NCI-H128 (cell line): ENCODE measurements around the gene NRL.

Experiments
- DNase-seq: peaks from one replicate; lab custom pipeline; 2025; ENCODE audit not compliant: unreplicated experiment; lab: John Stamatoyannopoulos, UW

NRL gene

GRCh38 chr14:24114532-24115421, at the start of gene NRL, which contains the start of gene DCAF11:
Gene NRL, minus strand, starts transcription at chr14:24114949. Its CDS starts 32,101 bp downstream, at chr14:24082848.
Gene DCAF11, plus strand, starts transcription at chr14:24114777. Its CDS starts 818 bp downstream, at chr14:24115595.
- DNase-seq, result peak; percentile 97

- DNase-seq, result no peak
Measured at GRCh38 chr14:24162093-24162492, 47.3 kb upstream of the NRL start.

- DNase-seq, result peak; percentile 91
Measured at GRCh38 chr14:24160850-24161804, 46.4 kb upstream of the NRL start, which contains the start of gene IRF9. Gene IRF9, plus strand, starts transcription at chr14:24161265. Its CDS starts 880 bp downstream, at chr14:24162145.

- DNase-seq, result no peak
Measured at GRCh38 chr14:24160499-24160849, 45.7 kb upstream of the NRL start.

- no peak for DNase-seq
Measured at GRCh38 chr14:24159777-24160498, 45.2 kb upstream of the NRL start.

- no peak for DNase-seq
Measured at GRCh38 chr14:24157331-24157730, 42.6 kb upstream of the NRL start.

- DNase-seq, result no peak
Measured at GRCh38 chr14:24156840-24157239, 42.1 kb upstream of the NRL start.

- DNase-seq, result no peak
Measured at GRCh38 chr14:24155100-24155499, 40.4 kb upstream of the NRL start.

- DNase-seq, result no peak
Measured at GRCh38 chr14:24151404-24152080, 36.8 kb upstream of the NRL start.

GRCh38 chr14:24150993-24151392, 36.2 kb upstream of the NRL start:
- no peak for DNase-seq

GRCh38 chr14:24150567-24150966, 35.8 kb upstream of the NRL start:
- DNase-seq, result no peak

- DNase-seq, result no peak
Measured at GRCh38 chr14:24150061-24150460, 35.3 kb upstream of the NRL start.

- no peak for DNase-seq
Measured at GRCh38 chr14:24149302-24149969, 34.7 kb upstream of the NRL start.

GRCh38 chr14:24147761-24148428, 33.1 kb upstream of the NRL start:
- DNase-seq, result no peak

- DNase-seq, result peak; percentile 96
Measured at GRCh38 chr14:24146978-24147760, 32.4 kb upstream of the NRL start, which contains the start of gene RNF31. Gene RNF31, plus strand, starts transcription at chr14:24147498. Its CDS starts 201 bp downstream, at chr14:24147699.

- DNase-seq, result peak; percentile 91
Measured at GRCh38 chr14:24146453-24146977, 31.8 kb upstream of the NRL start, which contains the start of gene PSME2. Gene PSME2, minus strand, starts transcription at chr14:24146610. Its CDS starts 29 bp downstream, at chr14:24146581.

- no peak for DNase-seq
Measured at GRCh38 chr14:24145690-24146452, 31.1 kb upstream of the NRL start.
